CD4-positive, alpha-beta T cell treated with Interleukin-15 for 1 hour (primary cell): ENCODE data around the gene GPR17.

ENCODE experiments used
- DNase-seq: peaks from one replicate; pipeline ENCODE4 v3.0.0-alpha.2; 2020

The GPR17 gene

DNA sequence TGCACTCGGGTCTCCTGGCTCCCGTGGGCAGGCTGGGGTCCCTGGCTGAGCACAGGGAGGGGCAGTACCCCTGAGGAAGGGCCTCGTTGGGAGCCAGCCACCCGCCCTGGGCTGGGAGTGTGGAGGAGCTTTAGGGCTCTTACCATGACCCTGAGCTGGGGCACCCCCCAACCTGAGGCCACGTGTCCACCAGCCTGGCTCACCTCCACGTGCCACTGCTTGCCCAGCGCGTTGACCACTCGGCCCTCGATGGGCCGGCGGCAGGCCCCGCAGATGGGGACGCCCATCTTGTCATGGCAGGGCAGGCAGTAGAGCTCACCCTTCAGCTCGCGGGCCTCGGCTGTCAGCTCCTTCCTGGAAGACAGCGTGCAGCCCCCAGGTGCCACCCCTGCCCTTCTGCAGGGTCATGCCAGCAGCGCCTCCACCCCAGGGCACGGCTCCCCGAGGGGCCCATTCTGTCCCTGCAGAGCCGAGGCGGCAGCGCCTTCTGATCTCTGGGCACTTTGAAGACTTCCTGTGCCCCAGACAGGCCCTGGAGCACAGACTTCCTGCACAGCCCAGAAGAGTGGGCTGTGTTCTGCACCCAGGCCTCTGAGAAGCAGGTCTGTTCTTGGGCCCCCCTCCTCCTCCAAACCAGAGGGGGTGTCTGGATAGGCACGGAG, 4.0 kb upstream of the GPR17 start:
- DNase-seq = peak; percentile 54

DNA sequence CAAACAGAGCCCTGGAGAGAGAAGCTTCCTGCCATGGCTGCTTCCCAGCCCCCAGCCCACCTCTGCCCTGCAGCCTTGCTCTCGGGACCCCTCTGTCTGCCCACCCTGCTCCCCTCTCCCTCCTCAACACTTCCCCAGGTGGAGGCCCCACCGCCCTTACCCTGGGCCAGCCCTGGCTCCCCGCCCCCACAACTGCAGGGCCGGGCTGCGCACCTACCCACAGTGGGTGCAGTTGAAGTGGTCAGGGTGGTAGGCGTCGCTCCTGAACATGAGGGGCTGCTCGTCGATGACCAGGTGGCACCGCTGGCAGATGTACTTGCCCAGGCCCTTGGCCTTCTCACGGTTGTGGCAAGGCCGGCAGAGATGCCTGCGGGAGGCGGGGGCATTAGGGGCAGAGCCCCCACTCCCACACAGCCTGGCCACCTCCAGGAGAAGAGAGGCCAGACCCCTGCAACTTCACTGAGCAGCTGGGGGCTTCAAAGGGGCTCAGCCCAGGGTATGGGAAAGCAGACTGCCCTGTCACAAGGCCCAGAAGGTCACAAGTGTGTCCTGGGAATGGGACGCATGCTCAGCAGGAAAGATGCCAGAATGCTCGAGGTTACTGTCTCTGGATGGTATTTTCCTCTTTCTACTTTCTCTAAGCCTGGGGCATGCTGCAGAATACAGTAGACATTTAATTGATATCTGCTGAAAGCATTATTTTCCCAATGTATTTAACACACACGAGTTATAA, 3.1 kb upstream of the GPR17 start:
- no peak for DNase-seq

DNA sequence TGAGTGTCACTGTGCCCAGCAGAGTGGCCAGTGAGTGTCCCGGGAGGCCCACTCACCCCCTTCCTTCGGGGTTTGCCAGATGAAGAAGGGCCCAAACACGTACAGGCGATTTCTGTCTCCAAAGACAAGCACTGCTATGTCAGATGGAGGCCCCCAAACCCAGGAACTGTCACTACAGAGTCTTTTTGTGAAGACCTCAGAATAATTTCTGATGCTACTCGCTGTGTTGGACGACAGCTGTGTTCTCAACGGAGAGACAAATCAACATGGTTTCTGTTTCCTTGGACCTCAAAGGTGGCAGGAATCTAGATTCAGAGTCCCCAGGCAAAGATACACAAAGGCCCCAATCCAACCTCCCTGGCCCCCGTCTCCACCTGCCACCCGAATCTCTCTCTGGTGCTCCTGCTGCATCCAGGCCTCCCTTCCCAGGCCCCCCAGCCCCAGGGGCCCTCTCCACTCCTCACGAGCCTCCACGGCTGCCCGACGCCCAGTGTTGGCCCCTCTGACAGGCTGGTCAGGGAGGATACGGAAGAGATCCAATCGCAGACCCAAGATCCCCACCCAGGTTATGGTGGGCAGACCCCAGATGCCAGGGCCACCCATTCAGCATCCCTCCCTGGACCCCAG, 2.4 kb upstream of the GPR17 start:
- DNase-seq = no peak

DNA sequence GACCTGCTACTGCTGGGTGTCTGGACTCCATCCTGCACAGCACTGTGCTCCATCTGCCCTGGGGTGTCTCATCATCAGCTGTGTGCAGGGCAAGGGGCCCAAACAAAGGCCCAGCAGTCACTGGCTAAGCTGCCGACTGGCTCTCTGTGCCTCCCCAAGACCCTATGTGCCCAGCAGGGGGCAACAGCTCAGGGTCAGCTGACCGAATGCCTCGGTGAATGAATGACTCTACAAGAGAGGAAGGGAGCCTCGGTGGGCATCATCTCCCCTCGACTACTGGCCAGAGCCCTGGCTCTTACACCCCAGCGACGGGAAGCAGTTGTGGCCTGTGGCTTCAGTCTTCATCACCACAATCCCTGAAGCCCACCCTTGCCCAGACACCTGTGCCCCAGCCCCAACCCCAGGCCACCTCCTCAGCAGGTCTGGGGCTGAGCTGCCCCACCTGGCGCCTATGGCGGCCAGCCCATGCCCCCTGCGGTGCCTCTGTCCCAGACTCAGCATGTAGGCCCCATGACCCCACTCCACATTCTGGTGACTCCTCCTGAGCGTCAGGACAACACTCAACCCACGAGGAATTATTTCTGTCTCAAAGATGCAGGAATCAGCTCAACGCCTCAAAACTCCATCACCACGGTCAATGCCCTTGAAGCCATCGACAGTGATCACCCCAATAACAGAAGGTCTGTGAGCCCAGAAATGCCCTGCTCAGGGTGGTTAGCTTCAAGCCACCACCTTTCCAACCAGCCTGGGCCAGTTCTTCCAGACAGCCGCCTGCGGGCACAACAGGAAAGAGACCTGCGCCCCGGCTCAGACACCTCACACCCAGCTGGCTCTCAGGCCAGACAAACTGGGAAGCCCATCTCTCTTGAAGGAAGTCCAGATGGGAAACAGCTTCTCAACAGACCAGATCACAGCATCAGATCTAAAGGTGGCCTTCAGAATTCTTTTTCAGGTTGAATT, 1.6 kb upstream of the GPR17 start:
- DNase-seq = no peak

- DNase-seq = no peak
These were observed 943 bp upstream of the GPR17 start for GRCh38 chr2:127645026-127645394.

- no peak for DNase-seq
These were observed 711 bp downstream of the GPR17 start for GRCh38 chr2:127646487-127647241.

DNA sequence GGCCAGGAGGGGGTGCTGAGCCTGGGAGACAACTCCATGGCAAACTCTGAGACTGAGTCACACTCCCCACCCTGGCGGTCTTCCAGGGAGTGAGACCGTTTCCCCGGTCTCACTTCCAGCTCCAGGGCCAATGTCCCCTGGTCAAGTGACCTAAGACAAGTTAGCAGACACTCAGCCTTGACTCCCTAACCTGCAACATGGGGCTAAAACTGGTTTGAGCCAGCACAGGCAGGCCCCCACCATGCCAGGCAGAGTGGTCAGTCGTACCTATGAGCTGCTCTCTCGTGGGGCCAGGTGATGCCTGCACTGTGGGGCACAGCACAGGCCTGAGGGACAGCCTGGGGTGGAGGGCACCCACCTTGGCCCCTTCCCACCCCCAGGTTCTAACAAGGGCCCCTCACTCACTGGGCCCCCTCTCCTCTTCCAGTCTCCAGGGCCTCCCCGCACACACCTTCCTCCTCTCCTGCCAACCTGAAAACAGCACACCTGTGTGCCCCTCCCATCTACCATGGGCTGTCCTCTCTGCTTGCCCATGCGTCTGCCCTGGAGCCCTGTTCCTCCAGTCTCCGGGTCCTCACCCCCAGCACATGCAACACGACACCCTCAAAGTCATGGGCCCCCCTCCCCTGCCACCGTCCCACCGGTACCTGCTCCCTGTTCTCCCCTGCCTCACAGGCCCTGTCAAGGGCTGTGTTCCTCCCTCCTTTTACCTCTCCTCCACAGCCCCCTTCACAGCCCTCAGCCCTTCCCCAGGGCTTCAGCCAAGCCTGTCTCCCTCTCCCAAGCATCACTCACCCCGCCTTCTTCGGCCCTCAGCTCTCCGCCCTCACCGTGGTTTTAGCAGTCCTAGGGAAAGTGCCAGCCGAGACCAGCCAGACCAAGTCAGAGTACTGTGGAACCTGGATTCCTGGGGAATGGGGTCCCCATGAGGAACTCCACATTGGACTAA, 1.6 kb downstream of the GPR17 start:
- no peak for DNase-seq

DNA sequence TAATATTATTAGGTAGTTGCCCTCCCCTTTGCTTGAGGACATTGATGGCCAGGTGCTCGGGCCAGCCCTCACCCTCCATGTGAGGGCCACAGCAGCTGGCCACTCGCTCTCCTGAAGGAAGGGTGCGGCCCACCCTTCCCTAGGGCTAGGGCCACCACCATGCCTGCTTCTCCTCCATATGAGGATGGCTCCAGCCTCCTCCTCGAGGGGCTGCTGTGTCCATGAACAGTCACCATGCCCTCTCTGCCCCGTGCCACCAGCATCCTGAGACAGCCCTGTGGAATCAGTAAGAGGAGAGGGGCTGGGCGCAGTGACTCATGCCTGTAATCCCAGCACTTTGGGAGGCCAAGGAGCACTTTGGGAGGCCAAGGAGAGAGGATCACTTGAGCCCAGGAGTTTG, 2.4 kb downstream of the GPR17 start:
- DNase-seq = no peak

DNA sequence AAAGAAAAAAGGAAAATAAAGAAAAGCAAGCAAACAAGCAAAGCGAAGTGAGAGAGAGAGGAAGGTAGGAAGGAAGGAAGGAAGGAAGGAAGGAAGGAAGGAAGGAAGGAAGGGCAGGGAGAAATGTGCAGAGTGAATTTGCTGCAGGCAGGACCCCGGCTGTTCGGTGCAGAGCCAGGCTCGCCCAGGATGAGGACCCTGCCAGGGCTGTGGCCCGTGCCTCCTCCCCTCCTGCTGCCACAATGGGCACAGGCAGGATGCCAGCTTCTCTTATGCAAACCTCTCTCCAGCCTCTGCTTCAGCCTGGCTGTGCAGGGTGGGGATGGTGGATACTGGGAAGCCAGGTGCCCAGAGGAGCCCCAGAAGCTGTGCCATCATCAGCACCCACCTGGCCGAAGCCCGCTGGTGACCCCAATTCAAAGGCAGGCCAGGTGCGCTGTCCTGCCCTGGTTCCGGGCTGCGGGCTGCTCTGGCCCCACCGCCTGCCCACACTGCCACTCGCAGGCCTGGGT, 3.2 kb downstream of the GPR17 start:
- no peak for DNase-seq

- peak; percentile 77 for DNase-seq
These were observed 3.7 kb downstream of the GPR17 start for GRCh38 chr2:127649684-127650040.

DNA sequence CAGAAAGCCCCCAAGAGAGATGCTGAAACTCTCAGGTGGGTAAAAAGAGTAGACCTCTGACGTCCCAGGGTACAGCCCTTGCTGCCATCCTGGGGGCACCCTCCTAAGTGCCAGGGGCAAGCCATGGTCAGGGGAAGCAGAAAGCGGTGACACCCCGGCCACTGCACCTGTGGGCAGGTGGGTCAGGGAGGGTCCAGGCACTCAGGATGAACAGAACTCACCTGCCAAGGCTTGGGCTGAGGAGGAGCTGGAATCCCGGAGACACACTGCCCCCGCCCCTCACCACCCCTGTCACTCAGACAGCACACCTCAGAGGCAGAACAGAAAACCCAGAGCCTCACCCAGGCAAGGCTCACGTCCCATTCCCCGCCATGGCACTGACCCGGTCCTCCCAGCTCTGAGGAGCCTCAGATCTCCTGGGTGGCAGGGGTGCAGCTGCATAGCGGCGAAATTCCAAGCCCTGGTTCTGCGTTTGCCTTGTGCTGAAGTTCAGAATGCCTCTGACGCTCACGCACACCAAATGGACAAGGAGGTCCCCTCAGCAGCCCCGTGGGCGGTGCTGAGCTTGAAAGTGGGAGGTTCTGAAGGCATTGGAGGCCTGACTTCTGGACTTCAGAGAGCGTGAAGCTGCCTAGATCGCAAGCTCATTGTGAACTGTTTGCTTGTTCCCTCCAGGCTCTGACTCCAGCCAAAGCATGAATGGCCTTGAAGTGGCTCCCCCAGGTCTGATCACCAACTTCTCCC, 4.3 kb downstream of the GPR17 start:
- no peak for DNase-seq

DNA sequence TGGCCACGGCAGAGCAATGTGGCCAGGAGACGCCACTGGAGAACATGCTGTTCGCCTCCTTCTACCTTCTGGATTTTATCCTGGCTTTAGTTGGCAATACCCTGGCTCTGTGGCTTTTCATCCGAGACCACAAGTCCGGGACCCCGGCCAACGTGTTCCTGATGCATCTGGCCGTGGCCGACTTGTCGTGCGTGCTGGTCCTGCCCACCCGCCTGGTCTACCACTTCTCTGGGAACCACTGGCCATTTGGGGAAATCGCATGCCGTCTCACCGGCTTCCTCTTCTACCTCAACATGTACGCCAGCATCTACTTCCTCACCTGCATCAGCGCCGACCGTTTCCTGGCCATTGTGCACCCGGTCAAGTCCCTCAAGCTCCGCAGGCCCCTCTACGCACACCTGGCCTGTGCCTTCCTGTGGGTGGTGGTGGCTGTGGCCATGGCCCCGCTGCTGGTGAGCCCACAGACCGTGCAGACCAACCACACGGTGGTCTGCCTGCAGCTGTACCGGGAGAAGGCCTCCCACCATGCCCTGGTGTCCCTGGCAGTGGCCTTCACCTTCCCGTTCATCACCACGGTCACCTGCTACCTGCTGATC, 4.9 kb downstream of the GPR17 start:
- no peak for DNase-seq

DNA sequence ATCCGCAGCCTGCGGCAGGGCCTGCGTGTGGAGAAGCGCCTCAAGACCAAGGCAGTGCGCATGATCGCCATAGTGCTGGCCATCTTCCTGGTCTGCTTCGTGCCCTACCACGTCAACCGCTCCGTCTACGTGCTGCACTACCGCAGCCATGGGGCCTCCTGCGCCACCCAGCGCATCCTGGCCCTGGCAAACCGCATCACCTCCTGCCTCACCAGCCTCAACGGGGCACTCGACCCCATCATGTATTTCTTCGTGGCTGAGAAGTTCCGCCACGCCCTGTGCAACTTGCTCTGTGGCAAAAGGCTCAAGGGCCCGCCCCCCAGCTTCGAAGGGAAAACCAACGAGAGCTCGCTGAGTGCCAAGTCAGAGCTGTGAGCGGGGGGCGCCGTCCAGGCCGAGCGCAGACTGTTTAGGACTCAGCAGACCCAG, 5.4 kb downstream of the GPR17 start:
- DNase-seq = no peak

GRCh38 chr2:127651971-127652550, 6.1 kb downstream of the GPR17 start:
- DNase-seq = no peak

DNA sequence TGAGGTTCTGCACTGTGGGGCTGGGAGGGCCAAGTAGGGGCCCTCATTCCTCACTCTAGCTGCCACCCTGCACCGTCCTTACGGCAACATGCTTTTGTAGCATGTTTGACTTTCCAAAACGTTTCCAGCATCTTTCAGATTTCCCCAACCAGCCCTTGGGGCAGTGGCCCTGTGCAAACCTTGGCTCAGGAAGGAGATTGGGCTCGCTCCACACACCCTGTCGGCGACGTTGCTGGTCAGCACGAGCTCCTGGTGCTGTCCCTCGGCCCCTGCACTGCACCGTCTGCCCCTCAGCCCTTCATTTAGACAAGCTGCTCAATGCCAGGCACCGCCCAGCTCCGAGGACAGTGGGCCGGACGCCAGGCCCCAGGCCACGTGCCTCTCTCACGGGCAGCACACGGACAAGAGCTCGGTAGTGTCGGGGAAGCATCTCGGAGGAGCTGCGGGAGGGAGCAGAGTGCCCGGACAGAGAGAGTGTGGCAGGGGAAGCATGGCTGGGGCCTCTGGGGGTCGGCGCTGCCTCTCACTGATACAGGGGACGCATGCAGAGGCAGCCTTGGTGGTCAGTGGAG, 6.9 kb downstream of the GPR17 start:
- no peak for DNase-seq

DNA sequence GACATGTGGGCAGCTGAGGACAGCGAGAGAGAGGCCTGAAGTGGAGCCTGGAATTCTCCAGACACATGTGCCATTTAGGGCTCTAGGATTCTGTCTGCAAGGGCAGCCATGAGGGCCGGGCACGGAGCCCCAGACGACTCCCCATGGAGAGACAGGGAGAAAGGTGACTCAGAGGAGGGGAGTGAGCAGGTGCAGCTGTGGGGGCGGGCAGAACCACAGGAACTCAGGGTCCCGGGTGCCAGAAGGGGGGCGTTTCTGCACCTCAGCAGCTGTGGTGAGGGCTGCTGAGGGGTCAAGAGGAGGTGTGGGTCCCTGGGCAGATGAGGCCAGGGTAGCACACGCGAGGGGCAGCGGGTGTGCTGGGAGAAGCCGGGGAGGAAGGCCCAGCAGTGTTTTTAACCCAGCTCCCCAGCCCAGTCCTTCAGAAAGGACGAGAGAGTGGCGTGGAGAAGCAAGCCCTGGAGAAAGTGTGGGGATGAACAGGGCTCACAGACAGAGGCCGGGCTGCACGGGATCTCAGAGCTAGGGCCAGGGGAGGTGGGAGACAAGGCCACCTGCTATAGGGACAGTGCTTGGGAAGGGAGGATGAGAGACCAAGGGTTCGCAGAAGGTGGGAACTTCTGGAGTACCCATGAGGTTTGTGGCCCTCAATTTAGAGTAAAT, 7.6 kb downstream of the GPR17 start:
- no peak for DNase-seq

DNA sequence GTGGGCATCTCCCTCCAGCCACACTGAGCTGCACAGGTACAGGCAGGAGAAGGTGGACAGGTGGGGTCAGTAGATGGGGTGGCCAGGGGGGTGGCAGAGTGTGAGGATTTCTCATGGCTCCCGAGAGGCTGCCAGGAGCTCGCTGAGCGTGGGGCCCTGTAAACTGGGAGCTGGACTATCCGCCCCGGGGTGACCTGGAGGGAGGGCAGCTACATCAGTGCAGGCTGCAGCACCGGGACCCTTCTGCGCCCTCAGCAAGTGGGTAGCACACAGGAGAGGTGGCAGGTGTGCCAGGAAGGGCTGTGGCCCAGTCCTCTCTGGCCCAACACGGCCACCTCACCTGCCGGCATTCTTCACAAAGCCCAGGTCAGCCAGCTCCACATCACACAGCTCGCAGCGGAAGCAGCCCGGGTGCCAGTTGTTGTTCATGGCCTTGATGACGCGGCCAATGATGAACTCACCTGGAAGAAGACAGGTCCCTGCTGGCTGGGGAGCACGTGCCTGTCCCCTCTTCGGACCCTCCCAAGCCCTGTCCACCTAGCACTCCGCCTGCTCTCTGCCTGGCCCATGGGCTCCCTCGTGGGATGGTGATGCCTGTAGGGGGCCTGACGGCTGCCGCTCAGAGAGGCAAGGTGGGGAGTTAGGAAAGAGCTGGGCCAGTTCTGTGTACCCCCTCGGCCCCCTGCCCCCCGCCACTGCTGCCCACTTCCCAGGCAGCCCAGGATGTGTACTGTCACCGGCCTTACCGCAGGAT, 8.3 kb downstream of the GPR17 start:
- DNase-seq = no peak

DNA sequence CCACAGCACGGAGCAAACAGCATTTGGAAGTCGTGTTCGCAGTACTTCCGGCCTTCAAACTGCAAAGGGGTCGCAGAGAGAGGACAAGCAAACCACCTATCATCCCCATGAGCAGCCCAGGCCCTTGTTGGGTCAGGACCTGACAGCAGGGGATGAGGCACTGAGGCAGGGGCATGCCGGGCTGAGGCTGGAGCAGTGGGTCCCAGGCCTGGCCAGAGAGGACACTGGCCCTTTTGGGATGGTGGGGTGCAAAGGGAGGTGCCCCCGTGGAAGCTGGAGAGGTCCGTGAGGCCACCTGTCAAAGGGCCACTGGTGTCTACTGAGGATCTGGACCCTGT, 8.9 kb downstream of the GPR17 start:
- no peak for DNase-seq
